Endothelial cell of umbilical vein (primary cell): ENCODE results near the gene RPS6KA5. TPM values are rescaled to one million over a fixed set of nuclear protein-coding genes. Genes with fewer than 3 reads are reported as not detected.
"Not testable (repeated sequence)": the region's sequence is repeated elsewhere in the genome, so short reads cannot be mapped to it uniquely, and the experiment has no call there.

Source experiments
- BruUV-seq: library from RNA; stranded (reverse); fragments of 400-500 nt; replicated peaks from 2 replicates; lab custom pipeline; 2021; lab: Mats Ljungman, UMichigan
- CTCF ChIA-PET: fragments of 300-600, 350-600 bp; sonication (Branson Sonifier 250); formaldehyde crosslinking; loops from one replicate; lab custom pipeline; 2021; ENCODE audit warnings: antibody characterized with exemption, inconsistent platforms; lab: Charles Lee
- POLR2A ChIA-PET: fragments of 300-600, 350-600 bp; sonication (Branson Sonifier 250); formaldehyde crosslinking; loops from one replicate; lab custom pipeline; 2021; ENCODE audit warnings: antibody characterized with exemption, inconsistent platforms; lab: Charles Lee
- DNase-seq: peaks from one replicate; pipeline ENCODE4 v3.0.0-alpha.2; 2011; ENCODE audit warnings: low read depth, low spot score
- FAIRE-seq: peaks from 2 replicates; lab custom pipeline; 2011; peaks lifted over from hg19 to GRCh38; lab: Jason Lieb, UNC
- H2AFZ ChIP-seq: 2 replicates; pipeline ENCODE4 v1.6.0; 2012; ENCODE audit warnings: low read depth, low read length, control low read depth, inconsistent platforms
- H3K27ac ChIP-seq: 2 replicates; pipeline ENCODE4 v1.5.1; 2011; ENCODE audit warnings: low read depth, mild to moderate bottlenecking, control low read depth, low read length, moderate library complexity; ENCODE audit not compliant: insufficient read depth
- H3K27me3 ChIP-seq, 2 experiments: 2 replicates each; pipeline versions ENCODE4 v1.6.0 to v1.6.1; 2011; ENCODE audit warnings: low read length in 2 of 2, mixed read lengths in 1 of 2; ENCODE audit not compliant: control insufficient read depth in 2 of 2, insufficient read depth in 2 of 2
- H3K36me3 ChIP-seq, 2 experiments: 2 replicates in 1 of 2; 3 replicates in 1 of 2; pipeline ENCODE4 v1.5.1; 2011; ENCODE audit warnings: low read length in 2 of 2, mild to moderate bottlenecking in 1 of 2, moderate library complexity in 1 of 2; ENCODE audit not compliant: control insufficient read depth in 2 of 2, insufficient read depth in 2 of 2; ENCODE audit errors: extremely low read depth in 1 of 2
- H3K4me1 ChIP-seq: 3 replicates; pipeline ENCODE4 v1.5.1; 2011; ENCODE audit warnings: mild to moderate bottlenecking, low read length; ENCODE audit not compliant: control insufficient read depth, insufficient read depth; ENCODE audit errors: extremely low read depth
- H3K4me2 ChIP-seq: 2 replicates; pipeline ENCODE4 v1.6.1; 2011; ENCODE audit warnings: low read length, control low read depth, mixed read lengths; ENCODE audit not compliant: insufficient read depth
- H3K4me3 ChIP-seq, 3 experiments: fragments of 200-600 bp in 1 of 3; sonication (generic), shearing (Covaris generic) in 1 of 3; replicated peaks in 1 of 3; 2 replicates each; pipeline ENCODE4 v1.5.1; 2011 to 2016; ENCODE audit warnings: control low read depth in 3 of 3, low read length in 3 of 3, mild to moderate bottlenecking in 2 of 3, inconsistent platforms in 1 of 3, low read depth in 1 of 3, moderate library complexity in 1 of 3; ENCODE audit not compliant: insufficient read depth in 1 of 3
- H3K79me2 ChIP-seq: 2 replicates; pipeline ENCODE4 v1.6.0; 2012; ENCODE audit warnings: low read length, inconsistent platforms; ENCODE audit not compliant: control insufficient read depth, insufficient read depth
- H3K9ac ChIP-seq: replicated peaks from 2 replicates; pipeline ENCODE3; 2011; ENCODE audit warnings: low read length, control low read depth; ENCODE audit not compliant: insufficient read depth; ENCODE audit errors: extremely low read depth
- H3K9me1 ChIP-seq: replicated peaks from 3 replicates; pipeline ENCODE4 v1.6.0; 2011; ENCODE audit warnings: mild to moderate bottlenecking, low read length; ENCODE audit not compliant: control insufficient read depth, insufficient read depth; ENCODE audit errors: extremely low read depth
- H3K9me3 ChIP-seq: replicated peaks from 2 replicates; pipeline ENCODE4 v1.5.1; 2012; ENCODE audit warnings: low read length, inconsistent platforms; ENCODE audit not compliant: control insufficient read depth, insufficient read depth
- H4K20me1 ChIP-seq: replicated peaks from 2 replicates; pipeline ENCODE3; 2011; ENCODE audit warnings: mild to moderate bottlenecking, low read length; ENCODE audit not compliant: control insufficient read depth, insufficient read depth; ENCODE audit errors: extremely low read depth
- CTCF ChIP-seq, 2 donors: IDR thresholded peaks; 1 replicate in 1 of 2; 2 replicates in 1 of 2; pipeline ENCODE4 v1.5.1; 2011; ENCODE audit warnings: low read length in 2 of 2, mild to moderate bottlenecking in 2 of 2, moderate library complexity in 2 of 2, control low read depth in 1 of 2, inconsistent platforms in 1 of 2, low read depth in 1 of 2; ENCODE audit not compliant: insufficient read depth in 1 of 2; ENCODE audit errors: extremely low read depth in 1 of 2
- EZH2 ChIP-seq: IDR thresholded peaks from 2 replicates; pipeline ENCODE4 v1.6.1; 2012; ENCODE audit warnings: borderline replicate concordance, low read depth, mild to moderate bottlenecking, moderate library complexity, low read length, inconsistent platforms; ENCODE audit not compliant: severe bottlenecking
- FOS ChIP-seq: IDR thresholded peaks from 2 replicates; pipeline ENCODE4 v1.6.1; 2011; ENCODE audit warnings: mild to moderate bottlenecking, low read length, moderate library complexity, borderline replicate concordance; ENCODE audit not compliant: insufficient read depth
- GATA2 ChIP-seq: IDR thresholded peaks from 2 replicates; pipeline ENCODE4 v1.7.0; 2011; ENCODE audit warnings: low read depth, mild to moderate bottlenecking, moderate library complexity, mixed read lengths, low read length; ENCODE audit not compliant: insufficient read length, insufficient read depth
- JUN ChIP-seq: IDR thresholded peaks from 2 replicates; pipeline ENCODE4 v1.6.1; 2011; ENCODE audit warnings: borderline replicate concordance, low read depth; ENCODE audit not compliant: insufficient read length, insufficient read depth
- MAX ChIP-seq: IDR thresholded peaks from 2 replicates; pipeline ENCODE4 v1.6.1; 2011; ENCODE audit not compliant: insufficient read depth, insufficient read length
- MYC ChIP-seq: IDR thresholded peaks from one replicate; pipeline ENCODE4 v1.6.1; 2011; ENCODE audit warnings: mild to moderate bottlenecking, low read depth, low read length
- POLR2A ChIP-seq: IDR thresholded peaks from 2 replicates; pipeline ENCODE4 v1.6.1; 2012; ENCODE audit warnings: low read depth, mild to moderate bottlenecking, control low read depth, low read length
- POLR2AphosphoS5 ChIP-seq: IDR thresholded peaks from 2 replicates; pipeline ENCODE4 v1.6.1; 2012; ENCODE audit warnings: low read depth, mild to moderate bottlenecking, control low read depth, low read length, moderate library complexity; ENCODE audit not compliant: insufficient read depth
- dilution Hi-C: fragments of 300-500 bp; cut with MboI; formaldehyde crosslinking; loops from one replicate; pipeline ENCODE4 v1.15.0; 2019; ENCODE audit warnings: low sequenced_read_pairs; ENCODE audit not compliant: extremely low pct_ligation_motif_present
- intact Hi-C: fragments of 100-400 bp; cut with micrococcal nuclease; formaldehyde crosslinking; loops from one replicate; pipeline ENCODE4 v1.10.0; 2022
- polyA plus RNA-seq, 4 experiments: library from polyadenylated mRNA; depleted of rRNA in 3 of 4; stranded (reverse) in 3 of 4; unstranded in 1 of 4; fragments of >200 nt; gene quantifications; 2 replicates each; pipeline versions ENCODE4 v1.2.1 to v1.2.3, GENCODE V29; 2011 to 2012; ENCODE audit warnings: missing spikeins in 1 of 4
- total RNA-seq: library from RNA; stranded (reverse); gene quantifications from 2 replicates; pipeline ENCODE4 v1.2.3, GENCODE V29; 2021

Gene RPS6KA5
- total and polyA plus RNA-seq, 2 donors (not counting 3 experiments of a cell fraction or from before 2014, with no cell fraction given): 2.9 to 5.4 TPM

GRCh38 chr14:91098591-91098990, 38.1 kb upstream of the RPS6KA5 start:
- dilution Hi-C loops (no loop called here), intact Hi-C loops (no loop called here)
- Histone ChIP-seq H3K79me2 (no peaks in the 10 kb centered on the region), H2AFZ (no peak overlapping the region), H3K27me3 (peaks cover 0 to 2% of the 10 kb centered on the region in 2 experiments), H3K9me1 (no peaks in the 10 kb centered on the region), H3K36me3 (no peaks in the 10 kb centered on the region), H3K9me3 (no peaks in the 10 kb centered on the region), H3K4me3 (no peak overlapping the region), H3K4me1 (no peaks in the 10 kb centered on the region), H3K9ac (no peak overlapping the region), H3K27ac (no peak overlapping the region), H3K4me2 (no peak overlapping the region), H4K20me1 (no peaks in the 10 kb centered on the region)
- no TSS peak for BruUV-seq
- CTCF ChIA-PET: interaction anchor here (1.9 to 2.6 kb wide), 2 partner anchors 9 to 41 kb away, joined by 6 to 8 read pairs; no protein-coding TSS in a partner anchor
- TF ChIP-seq FOS (no peak), CTCF (IDR thresholded peaks at IDR 0.05; ENCODE audit: extremely low read depth in 1 of 2, insufficient read depth in 1 of 2, low read depth in 1 of 2, low read length in 2 of 2) (no peak), MAX (no peak), GATA2 (no peak), EZH2 (no peak), POLR2A (no peak), JUN (no peak), MYC (no peak), POLR2AphosphoS5 (no peak)
- POLR2A ChIA-PET: no interaction called here
- FAIRE-seq: no peak
- no peak for DNase-seq

GRCh38 chr14:91097657-91098056, 37.2 kb upstream of the RPS6KA5 start:
- H3K27me3 ChIP-seq, FAIRE-seq, H3K79me2 ChIP-seq, H3K9me1 ChIP-seq, intact Hi-C loops, H3K27ac ChIP-seq, H3K4me3 ChIP-seq, H3K9me3 ChIP-seq, DNase-seq, H3K4me1 ChIP-seq, H3K4me2 ChIP-seq, H2AFZ ChIP-seq, H3K36me3 ChIP-seq, POLR2A ChIA-PET, BruUV-seq, H4K20me1 ChIP-seq, dilution Hi-C loops, H3K9ac ChIP-seq: not testable (repeated sequence)
- CTCF ChIA-PET: interaction anchor here (0.7 to 2.6 kb wide), 5 partner anchors 10 to 195 kb away, joined by 3 to 8 read pairs (median 5); no protein-coding TSS in a partner anchor
